GM21528 (cell line): ENCODE measurements around the gene RNF220.

Experiments used
- ATAC-seq: cut with Tn5 transposase; IDR thresholded peaks from one replicate; pipeline ENCODE4 v1.9.1; 2021; ENCODE audit warnings: mild to moderate bottlenecking, moderate library complexity; ENCODE audit not compliant: unreplicated experiment, low FRiP score

RNF220 gene

DNA sequence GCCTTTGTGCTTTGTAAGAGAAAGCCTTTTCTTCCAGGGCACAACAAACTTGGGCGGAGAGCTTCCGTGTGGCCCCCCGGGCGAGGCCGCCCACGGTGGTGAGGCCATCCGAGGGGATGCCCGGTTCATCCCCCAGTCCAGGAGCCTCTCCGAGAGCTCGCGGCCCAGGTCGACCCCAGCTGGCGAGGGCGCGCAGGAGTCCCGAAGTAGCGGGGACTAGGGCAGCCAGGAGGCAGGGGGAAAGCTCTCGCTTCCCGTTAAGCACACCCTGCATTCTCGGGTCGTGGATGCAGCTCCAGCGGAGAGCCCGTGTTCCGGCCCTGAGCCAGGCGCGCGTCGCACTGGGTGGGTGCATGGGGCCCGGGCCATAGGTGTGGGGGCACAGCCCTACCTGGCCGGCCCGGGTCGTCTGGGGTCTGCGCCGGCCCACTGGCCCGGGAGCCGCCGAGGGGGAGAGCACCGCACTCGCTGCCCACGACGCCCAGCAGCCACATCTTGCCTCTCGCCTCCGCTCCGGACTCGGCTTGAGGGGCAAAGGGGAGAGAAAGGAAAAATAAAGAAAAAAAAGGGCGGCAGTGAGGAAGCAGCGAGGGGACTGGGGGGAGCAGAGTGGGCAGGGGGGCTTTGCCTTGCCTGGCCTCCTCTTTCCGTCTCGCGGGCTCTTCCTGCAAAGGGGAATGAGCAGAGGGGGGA, 1.8 kb downstream of the RNF220 start:
- ATAC-seq: no peak

GRCh38 chr1:44407430-44408211, 2.6 kb downstream of the RNF220 start:
- ATAC-seq: no peak

DNA sequence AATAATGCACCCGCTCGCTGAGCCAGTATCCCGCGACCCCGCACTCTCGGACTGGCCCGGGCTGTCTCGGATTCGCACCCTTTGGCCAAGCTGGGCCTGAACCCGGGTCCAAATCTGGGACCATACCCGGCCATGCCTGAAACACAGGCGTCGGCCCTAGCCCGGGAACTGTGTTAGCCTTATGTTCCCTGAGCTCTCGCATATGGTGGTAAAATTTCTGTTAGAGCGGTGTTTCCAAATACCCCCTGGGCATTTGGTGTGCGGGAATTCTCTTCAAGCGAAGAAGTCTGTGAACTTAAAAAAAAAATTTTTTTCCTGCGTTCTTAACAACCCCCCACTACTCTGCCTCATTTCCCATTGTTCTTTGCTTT, 3.1 kb downstream of the RNF220 start:
- no peak for ATAC-seq

GRCh38 chr1:44408632-44409602, 3.9 kb downstream of the RNF220 start:
- ATAC-seq: no peak

DNA sequence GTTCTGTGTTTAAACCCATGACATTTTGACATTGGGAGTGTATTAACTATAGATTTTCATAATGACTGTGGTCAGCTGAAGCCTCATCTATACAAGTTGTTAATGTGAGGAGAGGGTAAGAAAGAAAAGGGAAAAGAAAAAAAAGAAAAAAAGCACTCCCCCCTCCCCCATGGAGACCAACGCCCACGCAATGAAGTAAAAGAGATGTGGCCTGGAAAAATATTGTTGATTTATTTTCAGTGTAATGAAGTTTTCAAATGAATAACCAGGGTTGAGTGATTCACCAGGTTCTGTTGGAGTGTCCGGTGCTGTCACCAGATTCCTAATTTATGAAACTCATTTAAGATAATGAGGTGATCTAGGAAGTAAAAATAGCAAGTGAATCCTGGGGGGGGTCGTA, 4.7 kb downstream of the RNF220 start:
- no peak for ATAC-seq

- no peak for ATAC-seq
Observed at GRCh38 chr1:44411861-44412260, 6.8 kb downstream of the RNF220 start.

GRCh38 chr1:44412601-44413000, 7.5 kb downstream of the RNF220 start:
- no peak for ATAC-seq

DNA sequence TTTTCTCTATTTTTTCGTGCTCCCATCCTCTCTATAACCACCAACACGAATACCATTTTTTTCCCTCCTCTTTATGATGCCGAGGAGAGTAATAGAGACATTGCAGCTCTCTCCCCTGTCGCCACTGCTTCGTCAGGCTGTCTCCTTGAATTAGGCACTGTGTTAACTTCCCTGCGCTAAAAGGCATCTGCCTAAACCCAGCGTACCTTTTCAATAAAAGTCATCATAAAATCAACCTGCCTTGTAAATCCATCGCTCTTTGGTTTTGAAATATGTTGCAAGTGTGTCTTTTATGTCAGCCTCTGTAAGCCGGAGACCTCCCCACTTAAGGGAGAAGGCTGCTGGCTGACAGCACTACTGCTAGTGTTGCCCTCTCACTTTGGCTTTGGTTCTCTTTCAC, 8.7 kb downstream of the RNF220 start:
- no peak for ATAC-seq

DNA sequence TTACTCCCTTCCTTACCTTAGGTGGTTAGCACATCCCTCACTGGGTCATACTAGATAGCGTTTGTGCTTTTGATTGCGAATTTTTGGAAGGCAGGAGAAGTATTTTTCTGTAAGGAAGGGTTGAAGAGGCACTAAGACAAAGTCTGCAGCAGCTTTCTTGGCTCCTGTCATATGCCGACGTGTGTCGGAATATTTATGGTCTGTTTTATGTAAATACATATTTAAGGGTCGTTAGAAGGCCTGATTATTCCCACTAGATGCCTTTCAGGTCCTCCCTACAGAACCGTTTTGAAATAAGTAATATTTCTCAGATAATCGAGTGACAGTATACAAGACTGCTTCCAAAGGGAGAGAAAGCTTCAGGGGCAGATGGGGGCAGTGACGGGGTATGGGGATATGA, 10.0 kb downstream of the RNF220 start:
- ATAC-seq: no peak

GRCh38 chr1:44416408-44416807, 11.4 kb downstream of the RNF220 start:
- no peak for ATAC-seq

DNA sequence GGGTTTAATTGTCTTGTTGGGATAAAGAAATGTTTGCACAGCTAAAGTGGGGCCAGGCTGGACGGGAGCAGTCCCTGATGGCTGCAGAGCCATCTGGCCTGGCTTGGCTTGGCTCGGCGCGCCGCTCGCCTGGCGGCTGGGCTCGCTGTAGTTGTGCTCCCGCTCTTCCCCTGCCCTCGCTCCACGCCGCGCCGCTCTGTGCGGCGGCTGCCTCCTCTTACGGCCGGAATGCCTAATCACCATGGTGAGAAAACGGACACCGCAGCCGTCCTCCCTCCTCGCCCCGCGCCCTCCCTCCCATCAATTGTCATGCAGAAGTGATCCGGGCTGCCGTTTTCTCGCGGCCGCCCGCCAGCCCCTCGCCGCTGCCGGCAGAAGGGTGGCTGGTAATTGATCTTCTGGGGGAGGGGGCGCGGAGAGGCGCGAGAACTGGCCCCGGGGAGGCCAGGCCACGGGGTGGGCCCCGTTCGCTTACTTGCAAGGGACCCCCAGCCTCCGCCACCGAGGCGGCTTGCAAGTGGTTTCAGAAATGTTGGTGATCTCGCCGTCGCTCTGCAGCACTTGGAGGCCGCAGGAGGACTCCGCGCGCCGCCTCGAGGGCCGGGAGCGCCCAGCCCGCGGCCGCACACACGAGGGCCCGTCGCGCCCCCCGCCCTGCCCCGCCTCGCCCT, 12.4 kb downstream of the RNF220 start:
- ATAC-seq: no peak

DNA sequence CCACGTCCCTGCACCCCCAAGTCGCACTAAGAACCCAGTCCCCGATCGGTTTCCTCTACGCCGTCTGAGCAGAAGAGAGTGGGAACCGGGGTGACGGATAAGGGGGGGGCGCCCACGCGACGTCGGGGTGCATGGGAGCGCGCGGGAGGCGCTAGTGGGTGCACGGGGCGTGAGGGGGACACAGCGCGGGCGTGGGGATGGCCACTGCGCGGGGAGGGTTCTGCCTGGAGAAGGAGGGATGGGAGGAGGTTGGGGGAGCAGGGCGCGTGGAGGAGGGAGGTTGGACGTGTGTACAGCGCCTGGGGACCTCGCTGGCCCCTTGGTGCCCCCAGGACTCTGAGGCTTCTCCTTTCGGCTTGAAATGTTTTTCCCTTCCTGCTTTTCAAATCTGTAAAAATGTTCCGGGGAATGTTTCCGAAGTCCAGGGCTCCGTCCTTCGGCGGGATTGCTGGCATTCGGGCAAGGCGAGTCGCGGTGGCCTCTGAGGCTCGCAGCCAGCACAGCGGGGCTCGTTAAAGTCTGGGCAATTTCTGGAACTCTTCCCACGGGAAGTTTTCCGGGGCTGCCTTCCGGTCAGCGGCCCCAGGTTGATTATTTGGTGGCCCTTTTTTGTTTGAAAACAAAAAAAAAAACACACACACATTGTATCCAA, 13.1 kb downstream of the RNF220 start:
- ATAC-seq: no peak

- ATAC-seq: no peak
Observed at GRCh38 chr1:44419901-44420300, 14.8 kb downstream of the RNF220 start.

DNA sequence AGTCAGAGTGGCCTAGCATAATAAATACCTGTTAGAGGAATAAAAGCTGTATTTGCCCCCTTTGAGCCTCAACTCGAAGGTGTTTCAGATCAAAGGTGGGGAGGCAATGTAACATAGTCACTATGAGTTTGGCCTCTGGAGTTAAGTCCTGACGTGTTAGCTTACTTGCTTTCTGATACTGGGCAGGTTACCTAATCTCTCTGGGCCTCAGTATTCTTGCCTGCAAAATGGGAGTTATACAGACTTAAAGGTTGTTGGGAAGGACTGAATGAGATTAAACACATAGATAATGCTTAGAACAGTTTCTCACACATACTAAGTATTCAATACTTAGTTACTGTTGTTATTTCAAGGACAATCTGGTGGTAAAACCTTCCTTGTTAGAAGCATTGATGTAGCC, 15.5 kb downstream of the RNF220 start:
- ATAC-seq: no peak

DNA sequence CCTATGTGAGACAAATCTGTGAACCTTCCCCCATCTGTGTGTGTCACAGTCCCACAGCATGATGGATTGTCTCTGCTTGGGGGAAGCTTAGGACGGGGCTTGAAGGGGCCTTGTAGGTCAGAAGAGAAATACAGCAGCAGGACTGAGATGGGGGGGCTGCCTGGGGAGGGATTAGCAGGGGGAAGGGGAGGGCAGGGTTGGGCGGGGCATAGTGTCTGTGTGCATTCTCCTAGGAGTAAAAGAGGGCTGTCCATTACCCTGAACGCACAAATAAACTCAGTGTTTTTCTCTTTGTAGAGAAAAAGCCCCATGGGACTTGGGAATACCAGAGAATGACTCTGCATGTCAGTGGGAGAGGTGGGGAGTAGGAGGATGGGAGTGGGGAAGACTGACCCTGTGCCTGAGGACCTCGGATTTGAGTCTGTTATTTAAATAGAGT, 16.4 kb downstream of the RNF220 start:
- no peak for ATAC-seq

DNA sequence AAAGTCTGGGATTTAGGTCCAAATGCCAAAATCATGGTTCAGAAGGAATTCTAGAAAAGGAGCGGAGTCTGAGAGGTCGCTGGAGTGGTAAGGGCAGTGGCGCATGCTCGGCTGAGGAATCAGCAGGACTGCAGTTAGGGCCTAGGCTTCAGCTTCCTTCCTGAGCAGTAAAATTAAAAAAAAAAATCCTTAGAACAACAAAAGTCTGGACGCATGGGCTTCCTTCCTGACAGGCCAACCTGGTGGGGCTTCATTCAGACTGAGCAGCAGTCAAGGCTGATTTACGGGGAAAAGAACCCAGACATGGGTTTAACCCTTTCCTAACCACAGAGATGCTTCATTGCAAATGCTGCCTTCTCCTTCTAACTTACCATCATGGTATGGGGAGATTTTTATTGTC, 17.1 kb downstream of the RNF220 start:
- no peak for ATAC-seq

- ATAC-seq: no peak
Observed at GRCh38 chr1:44423591-44424537, 18.8 kb downstream of the RNF220 start.

DNA sequence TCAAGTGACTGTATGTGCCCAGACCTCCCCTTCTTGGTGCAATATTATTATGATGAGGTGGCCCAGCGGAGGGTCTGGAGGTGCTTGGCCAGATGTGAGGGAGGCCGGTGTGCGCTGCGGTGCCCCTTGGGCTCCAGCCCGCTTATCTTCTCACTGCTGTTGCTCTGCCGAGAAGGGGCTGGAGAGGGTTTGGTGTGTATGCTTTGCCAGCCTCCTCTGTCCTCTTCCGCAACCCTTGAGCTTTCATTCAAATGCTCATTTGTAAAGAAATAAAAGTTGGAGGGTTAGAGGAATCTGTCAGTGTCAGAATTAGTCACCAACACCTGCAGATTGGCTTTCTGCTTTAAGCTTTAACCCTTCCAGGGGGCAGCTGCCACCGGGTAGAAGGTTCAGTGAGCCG, 19.7 kb downstream of the RNF220 start:
- no peak for ATAC-seq
